SJSA1 (cell line): ENCODE results near the gene SPON2. TPM values are rescaled to one million over a fixed set of nuclear protein-coding genes. Genes with fewer than 3 reads are reported as not detected.
A peak's percentile ranks its signal among the peaks of the same experiment; 100 is the strongest.

Experiments
- DNase-seq, 2 experiments: peaks; one replicate each; pipeline ENCODE4 v3.0.0-alpha.2; 2015 to 2020; ENCODE audit warnings: low spot score in 2 of 2, low read depth in 1 of 2
- H3K27ac ChIP-seq: fragments of 250-450 bp; sonication (Bioruptor Pico); 2 replicates; pipeline ENCODE4 v1.5.1; 2020; ENCODE audit warnings: mild to moderate bottlenecking, moderate library complexity
- H3K27me3 ChIP-seq: fragments of 250-450 bp; sonication (Bioruptor Pico); replicated peaks from 2 replicates; pipeline ENCODE4 v1.5.1; 2020; ENCODE audit warnings: mild to moderate bottlenecking, moderate library complexity
- H3K36me3 ChIP-seq: fragments of 250-450 bp; sonication (Bioruptor Pico); 2 replicates; pipeline ENCODE4 v1.5.1; 2020; ENCODE audit warnings: mild to moderate bottlenecking
- H3K4me1 ChIP-seq: fragments of 250-450 bp; sonication (Bioruptor Pico); replicated peaks from 2 replicates; pipeline ENCODE4 v1.6.1; 2021; ENCODE audit warnings: mild to moderate bottlenecking
- H3K4me3 ChIP-seq: fragments of 250-450 bp; sonication (Bioruptor Pico); 2 replicates; pipeline ENCODE4 v1.5.1; 2020; ENCODE audit warnings: mild to moderate bottlenecking
- H3K9me3 ChIP-seq: fragments of 250-450 bp; sonication (Bioruptor Pico); replicated peaks from 2 replicates; pipeline ENCODE4 v1.5.1; 2020; ENCODE audit warnings: mild to moderate bottlenecking
- total RNA-seq: library from RNA; depleted of rRNA; stranded (reverse); fragments of >200 nt; shearing (Covaris generic); gene quantifications from 2 replicates; pipeline ENCODE4 v1.2.3, GENCODE V29; 2014

Gene SPON2
- total RNA-seq, 1 experiment from 2014 or later, result 0.16 TPM

DNA sequence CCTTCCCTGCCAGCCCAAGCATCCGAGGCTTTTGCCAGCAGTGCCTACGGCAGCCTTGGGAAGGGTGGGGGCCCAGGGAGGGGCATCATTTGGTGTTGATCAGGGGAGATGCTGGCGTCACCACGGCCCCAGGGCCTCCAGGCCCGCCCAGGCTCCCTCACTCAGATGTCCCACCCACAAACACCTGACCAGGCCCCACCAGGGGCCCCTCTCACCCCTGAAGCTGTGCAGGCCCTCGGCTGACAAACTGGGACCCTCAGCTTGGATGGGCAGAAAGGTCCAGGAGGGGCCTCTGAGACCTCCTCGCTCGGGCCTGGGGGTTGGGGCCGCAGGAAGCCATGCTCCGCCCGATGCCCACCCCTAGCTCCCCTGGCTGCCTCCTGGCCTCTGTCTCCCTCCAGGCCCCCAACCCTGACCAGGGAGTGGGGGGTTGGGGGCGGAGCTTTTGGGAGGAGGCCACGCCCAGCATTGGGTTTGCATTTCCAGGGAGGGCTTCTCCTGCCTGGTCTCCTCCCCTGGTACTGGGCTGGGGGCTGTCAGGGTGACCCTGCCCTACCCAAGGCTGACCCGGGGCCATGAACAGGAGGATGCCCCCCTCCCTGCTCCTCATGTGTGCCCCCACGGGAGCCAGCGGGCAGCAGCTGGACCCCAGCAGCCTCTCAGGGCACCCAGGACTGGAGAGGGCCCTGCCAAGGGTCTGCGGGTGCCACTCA lies 33.4 kb upstream of the SPON2 start:
- H3K36me3 ChIP-seq, result no peaks in the 10 kb centered on the region
- peak in 1 of 2 experiments; percentile 25 for DNase-seq
- H3K4me3 ChIP-seq, result no peak overlapping the region
- peaks cover 2% of the 10 kb centered on the region for H3K4me1 ChIP-seq
- H3K27me3 ChIP-seq, result no peaks in the 10 kb centered on the region
- no peak overlapping the region for H3K27ac ChIP-seq
- no peaks in the 10 kb centered on the region for H3K9me3 ChIP-seq

DNA sequence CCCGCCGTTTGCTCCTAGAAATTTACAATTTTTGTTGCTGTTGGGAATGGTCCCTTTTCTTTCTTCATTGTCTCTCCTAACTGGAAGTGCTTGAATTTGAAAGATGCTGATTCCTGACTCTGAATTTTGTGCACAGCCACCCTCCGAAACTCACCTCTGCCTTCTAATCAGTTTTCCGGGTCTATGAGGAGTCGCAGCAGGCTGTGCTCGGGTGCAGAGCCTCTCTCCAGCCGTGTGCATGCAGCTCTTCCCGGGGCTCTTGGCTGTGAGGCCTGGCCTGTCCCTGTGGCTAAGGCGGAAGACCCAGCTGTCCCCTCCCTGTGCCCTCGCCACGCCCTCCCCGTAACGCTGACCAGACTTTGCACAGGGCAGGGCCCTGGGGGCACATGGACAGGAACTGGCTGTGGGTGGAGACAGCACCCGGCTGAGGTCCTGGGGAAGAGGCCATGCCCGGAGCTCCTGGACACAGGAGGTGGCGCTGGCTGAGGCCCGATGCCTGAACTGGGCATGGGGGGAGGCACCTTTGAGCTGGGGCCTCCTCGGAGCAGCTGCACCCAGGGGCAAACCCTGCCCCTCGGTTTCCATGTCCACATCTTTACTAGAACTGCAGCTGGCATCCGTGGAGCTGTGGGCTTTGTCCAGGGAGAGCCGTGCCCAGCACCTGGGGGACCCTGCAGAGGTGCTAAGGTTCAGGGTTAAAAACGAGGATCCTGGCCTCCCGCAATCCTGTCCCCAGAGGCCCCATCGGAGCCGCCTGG lies 32.6 kb upstream of the SPON2 start:
- H3K27ac ChIP-seq, result no peak overlapping the region
- no peak overlapping the region for H3K4me3 ChIP-seq
- peaks cover 10% of the 10 kb centered on the region for H3K4me1 ChIP-seq
- no peaks in the 10 kb centered on the region for H3K9me3 ChIP-seq
- peak in 1 of 2 experiments; percentile 30 for DNase-seq
- H3K36me3 ChIP-seq, result no peaks in the 10 kb centered on the region
- H3K27me3 ChIP-seq, result no peaks in the 10 kb centered on the region

DNA sequence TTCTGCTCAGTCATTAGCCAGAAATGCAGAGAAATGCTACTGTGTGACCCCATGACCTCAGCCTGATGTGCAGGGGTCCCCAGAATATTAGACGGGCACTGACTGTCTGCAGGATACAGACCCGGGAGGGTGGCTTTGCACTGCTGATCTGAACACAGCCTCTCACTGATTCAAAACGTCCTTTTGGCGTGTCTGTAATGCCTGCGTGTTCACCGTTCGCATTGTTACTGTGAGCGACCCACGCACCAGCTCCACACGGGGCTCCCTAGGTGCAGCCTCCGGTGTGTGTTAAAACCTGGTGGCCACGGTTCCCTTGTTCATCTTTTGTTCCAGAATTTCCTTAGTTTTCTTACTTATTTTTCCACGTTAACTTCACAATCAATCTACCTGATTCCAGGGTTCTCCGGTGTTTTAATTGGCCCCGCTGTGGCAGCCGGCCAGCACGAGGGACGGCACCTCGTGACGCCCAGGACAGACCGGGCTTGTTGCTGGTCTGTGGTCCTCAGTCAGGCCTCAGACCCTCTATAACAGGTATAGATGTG lies 32.0 kb upstream of the SPON2 start:
- Histone ChIP-seq H3K27me3 (no peaks in the 10 kb centered on the region), H3K4me1 (peaks cover 10% of the 10 kb centered on the region), H3K36me3 (no peaks in the 10 kb centered on the region), H3K4me3 (no peak overlapping the region), H3K9me3 (no peaks in the 10 kb centered on the region), H3K27ac (no peak overlapping the region)
- DNase-seq, result no peak

DNA sequence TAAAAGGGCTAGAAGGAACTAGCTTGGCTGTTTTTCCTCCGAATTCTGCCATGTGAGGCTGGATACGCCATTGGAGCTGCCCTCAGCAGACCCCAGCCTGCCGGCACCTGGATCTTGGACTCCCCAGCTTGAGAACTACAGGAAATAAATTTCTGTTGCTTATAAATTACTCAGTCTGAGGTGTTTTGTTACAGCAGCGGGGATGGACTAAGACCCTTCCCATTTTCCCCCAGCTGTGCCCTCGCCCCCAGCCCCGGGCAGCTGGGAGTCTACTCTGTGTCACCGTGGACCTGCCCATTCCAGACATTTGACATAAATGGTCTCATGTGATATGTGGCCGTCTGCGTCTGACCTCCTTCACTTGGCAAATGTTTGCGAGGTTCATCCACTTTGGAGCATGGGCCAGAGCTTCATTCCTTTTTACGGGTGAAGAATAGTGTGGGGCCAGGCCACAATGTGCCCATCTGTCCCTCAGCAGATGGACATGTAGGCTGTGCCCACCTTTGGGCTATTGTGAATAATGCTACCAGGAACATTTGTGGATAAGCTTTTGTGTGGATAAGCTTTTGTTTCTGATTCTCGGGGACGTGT lies 30.7 kb upstream of the SPON2 start:
- Histone ChIP-seq H3K27ac (no peak overlapping the region), H3K4me3 (no peak overlapping the region), H3K36me3 (no peaks in the 10 kb centered on the region), H3K9me3 (no peaks in the 10 kb centered on the region), H3K27me3 (no peaks in the 10 kb centered on the region), H3K4me1 (peaks cover 10% of the 10 kb centered on the region)
- no peak for DNase-seq

DNA sequence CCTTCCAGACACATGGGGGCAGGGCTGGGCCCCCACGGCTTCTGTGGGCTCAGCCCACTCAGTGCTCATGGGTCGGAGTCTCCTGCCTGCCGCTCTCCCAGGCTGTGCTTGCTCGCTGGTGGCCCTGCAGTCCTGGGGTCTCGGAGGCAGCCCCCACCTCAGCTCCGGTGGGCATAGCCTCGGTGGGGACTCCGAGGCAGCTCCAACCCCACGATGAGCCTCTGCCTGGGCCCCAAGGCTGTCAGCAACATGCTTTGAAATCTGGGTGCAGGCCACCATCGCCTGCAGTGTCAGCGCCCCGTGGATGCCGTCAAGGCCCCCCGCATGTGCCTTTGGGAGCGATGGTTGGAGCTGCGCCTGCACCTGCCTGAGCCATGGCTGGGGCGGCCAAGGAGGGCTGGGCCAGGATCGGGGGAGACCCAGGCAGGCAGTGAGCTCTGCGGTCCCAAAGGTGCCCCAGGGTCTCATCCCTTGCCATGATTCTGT lies 30.2 kb upstream of the SPON2 start:
- no peaks in the 10 kb centered on the region for H3K27me3 ChIP-seq
- H3K36me3 ChIP-seq, result no peaks in the 10 kb centered on the region
- peaks cover 10% of the 10 kb centered on the region for H3K4me1 ChIP-seq
- H3K4me3 ChIP-seq, result no peak overlapping the region
- no peak overlapping the region for H3K27ac ChIP-seq
- DNase-seq, result no peak
- no peaks in the 10 kb centered on the region for H3K9me3 ChIP-seq

DNA sequence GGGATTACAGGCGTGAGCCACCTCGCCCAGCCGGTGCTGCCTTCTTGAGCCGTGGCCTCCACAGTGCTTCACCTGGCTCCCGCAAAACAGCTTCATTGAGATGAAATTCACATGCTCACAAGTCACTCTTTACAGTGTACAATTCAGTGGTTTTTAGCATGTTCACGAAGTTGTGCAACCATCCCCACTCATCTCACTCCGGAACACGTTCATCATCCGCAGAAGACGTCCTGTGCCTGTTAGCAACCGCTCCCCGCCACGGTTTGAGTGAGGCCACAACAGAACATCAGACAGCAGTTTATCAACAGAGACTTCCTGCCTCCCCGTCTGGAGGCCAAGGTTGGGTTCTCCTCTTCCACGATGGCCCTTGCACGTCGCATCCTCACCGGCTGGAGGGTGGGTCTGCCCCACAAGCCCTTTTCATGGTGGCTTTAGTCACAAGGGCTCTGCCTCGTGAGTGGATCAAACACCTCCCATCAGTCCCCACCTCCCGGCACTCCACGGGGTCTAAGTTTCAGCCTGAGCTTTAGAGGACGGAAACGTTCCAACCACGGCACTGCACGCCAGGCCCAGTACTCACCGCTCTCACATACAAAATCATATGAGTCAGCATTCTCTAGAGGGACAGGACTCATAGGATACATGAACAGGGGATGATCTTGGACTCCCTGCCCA lies 29.6 kb upstream of the SPON2 start:
- H3K27me3 ChIP-seq, result no peaks in the 10 kb centered on the region
- no peaks in the 10 kb centered on the region for H3K36me3 ChIP-seq
- no peak overlapping the region for H3K27ac ChIP-seq
- DNase-seq, result no peak
- H3K9me3 ChIP-seq, result no peaks in the 10 kb centered on the region
- H3K4me1 ChIP-seq, result peaks cover 10% of the 10 kb centered on the region
- H3K4me3 ChIP-seq, result no peak overlapping the region

DNA sequence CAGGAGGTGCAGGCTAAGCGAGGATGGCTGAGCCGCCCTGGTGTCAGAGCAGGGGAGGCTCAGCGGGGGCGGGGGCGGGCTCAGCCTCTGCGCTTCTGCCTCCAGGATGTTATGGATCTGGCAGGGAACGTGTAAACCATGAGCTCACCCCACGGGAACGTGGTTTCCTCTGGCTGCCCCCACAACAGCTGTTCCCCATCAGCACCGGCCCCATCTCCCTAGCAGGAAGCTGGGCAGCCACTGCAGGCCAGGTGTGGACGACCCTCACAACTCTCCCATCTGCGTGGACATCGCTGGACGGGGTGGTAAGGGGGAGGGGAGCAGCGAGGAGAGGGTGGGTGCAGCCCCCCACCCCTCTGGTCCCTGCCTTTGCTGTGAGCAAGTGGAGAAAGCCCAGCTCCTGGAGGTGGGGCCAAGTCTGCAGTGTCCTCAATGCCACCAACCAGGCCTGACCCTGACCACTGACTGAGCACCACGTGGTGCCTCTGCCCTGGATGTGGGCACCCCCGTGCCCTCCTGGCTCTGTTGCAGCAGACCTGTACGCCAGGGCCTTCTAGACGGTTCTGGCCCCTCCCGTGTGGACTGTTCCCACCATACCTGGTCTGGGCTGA lies 28.1 kb upstream of the SPON2 start:
- Histone ChIP-seq H3K4me3 (no peak overlapping the region), H3K27ac (no peak overlapping the region), H3K27me3 (no peaks in the 10 kb centered on the region), H3K4me1 (peaks cover 10% of the 10 kb centered on the region), H3K9me3 (no peaks in the 10 kb centered on the region), H3K36me3 (no peaks in the 10 kb centered on the region)
- peak; percentile 26 to 65 for DNase-seq

DNA sequence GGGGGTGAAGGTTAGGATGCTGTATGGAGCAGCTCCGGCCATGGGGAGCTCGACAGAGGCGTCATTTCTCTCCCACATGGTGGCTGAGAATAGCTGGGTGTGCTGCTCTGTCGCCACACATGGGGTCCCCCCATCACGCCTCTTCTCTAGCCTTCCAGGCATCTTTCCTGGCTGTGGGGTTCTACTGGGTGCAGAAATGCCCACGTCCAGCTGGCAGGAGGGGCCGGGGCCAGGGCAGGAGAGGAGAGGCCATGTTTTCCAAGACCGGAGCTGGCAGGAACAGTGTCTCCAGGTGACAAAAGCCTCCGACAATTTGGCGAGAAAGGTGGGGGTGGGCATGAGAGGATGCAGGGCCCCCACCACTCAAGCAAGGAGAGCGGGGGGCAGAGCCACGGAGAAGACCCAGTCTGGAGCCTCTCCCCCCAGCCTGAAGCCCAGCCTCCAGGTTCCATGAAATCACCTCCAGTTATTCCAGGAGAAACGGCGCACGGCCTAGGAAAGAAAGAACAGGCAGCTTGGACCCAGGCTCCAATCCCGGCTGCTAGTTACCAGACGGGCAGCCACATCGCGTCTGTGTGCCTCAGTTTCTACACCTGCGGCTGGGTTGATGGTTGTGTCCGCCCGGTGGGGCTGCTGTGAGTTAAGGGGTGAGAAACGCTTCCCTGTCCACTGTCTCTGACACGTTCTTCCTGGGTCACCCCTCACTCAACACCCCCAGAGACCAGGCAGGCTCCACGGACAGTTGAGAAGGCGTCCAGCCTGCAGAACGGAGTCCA lies 27.4 kb upstream of the SPON2 start:
- Histone ChIP-seq H3K27ac (no peak overlapping the region), H3K4me1 (peaks cover 10% of the 10 kb centered on the region), H3K36me3 (no peaks in the 10 kb centered on the region), H3K9me3 (no peaks in the 10 kb centered on the region), H3K4me3 (no peak overlapping the region), H3K27me3 (no peaks in the 10 kb centered on the region)
- DNase-seq, result peak in 1 of 2 experiments; percentile 25

DNA sequence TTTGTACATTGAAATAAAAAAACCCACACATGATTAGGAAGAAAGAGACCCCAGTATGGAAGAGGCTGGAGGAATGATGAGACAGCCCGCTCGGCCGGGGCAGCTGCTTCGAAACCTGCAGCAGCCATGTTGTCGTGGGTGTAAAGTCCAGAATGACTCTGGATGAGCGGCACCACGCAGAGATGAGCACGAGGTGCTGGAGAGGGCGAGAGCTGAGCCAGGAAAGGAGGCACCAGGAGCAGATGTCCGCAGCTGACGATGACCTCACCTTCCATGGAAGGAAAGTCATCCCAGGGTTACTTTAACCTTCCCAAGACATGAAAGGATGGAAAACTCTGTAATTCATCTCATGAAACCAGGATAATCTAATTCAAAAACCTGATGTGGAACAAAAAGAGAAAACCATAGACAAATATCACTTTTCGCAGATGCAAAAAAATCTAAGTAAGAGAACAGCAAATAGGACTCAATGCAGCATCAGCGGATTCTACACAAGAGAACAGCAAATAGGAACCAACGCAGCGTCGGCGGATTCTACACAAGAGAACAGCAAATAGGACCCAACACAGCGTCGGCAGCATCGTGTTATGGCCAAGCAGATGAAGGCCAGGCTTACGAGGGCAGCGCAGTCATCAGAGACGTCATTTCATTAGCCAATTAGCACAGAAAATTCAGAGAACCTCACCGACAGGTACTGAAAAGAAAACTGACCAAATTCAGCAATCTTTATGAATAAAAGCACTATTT lies 25.9 kb upstream of the SPON2 start:
- Histone ChIP-seq H3K9me3 (no peaks in the 10 kb centered on the region), H3K4me3 (no peak overlapping the region), H3K27me3 (no peaks in the 10 kb centered on the region), H3K36me3 (no peaks in the 10 kb centered on the region), H3K27ac (no peak overlapping the region), H3K4me1 (peaks cover 18% of the 10 kb centered on the region)
- no peak for DNase-seq

DNA sequence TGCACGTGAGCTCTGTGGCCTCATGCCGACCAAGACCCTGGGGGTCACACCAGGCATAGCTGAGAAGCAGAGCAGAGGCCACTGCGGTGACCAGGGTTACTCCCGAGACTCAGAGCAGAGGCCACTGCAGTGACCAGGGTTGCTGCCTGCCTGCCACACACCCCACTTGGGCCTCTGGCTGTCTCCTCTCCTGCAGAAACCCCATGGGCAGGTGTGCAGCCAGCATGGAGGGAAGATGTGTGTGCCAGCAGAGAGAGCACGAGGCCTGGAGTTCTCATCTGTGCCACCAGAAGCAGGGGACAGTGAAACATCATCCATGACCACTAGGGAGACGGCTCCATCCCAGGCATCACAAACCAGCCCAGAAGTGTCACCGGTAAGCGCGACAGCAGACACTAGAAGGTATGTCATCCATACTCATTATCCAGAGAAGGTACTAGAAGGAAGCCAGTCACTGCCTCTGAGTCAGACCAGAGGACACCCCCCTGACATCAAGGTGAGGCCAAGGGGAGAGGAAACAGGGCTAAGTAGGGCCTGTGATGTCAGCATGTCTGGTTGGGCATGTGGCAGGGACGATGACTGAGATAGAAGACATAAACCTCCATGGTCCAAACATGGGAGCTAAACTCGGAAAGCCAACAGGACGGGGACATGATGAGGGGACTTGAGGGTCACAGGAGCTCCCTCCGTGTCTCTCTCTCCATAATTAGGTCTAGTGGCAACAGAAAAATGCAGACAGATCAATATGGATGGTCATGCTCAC lies 24.2 kb upstream of the SPON2 start:
- Histone ChIP-seq H3K36me3 (no peaks in the 10 kb centered on the region), H3K4me3 (no peak overlapping the region), H3K9me3 (no peaks in the 10 kb centered on the region), H3K27me3 (no peaks in the 10 kb centered on the region), H3K27ac (no peak overlapping the region), H3K4me1 (peaks cover 32% of the 10 kb centered on the region)
- no peak for DNase-seq

DNA sequence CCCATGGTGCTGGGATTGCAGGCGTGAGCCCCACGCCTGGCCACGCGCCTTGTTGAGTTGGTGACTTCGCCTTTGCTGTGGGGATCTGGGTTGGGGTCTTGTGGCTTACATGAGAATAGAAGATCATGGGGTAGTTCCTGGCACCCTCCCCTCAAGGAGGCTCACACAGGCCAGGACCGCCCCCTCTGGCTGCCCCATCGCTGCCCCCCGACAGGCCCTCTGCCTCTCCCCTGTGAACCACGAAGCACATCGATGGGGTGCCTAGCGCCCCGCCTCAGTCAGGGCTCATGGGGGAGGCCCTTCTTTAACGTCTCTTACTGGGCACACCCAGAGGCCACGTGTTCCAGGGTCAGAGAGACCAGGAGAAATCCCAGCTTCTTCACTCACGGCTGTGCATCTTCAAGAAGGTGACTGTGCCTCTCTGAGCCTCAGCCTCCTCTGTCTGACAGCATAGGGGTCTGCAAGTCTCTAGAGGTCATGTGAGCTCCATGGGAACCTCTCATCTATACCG lies 23.6 kb upstream of the SPON2 start:
- H3K4me3 ChIP-seq, result no peak overlapping the region

More for the DNA sequence above, 23.6 kb upstream of the SPON2 start:
- DNase-seq, result no peak
- Histone ChIP-seq H3K27me3 (no peaks in the 10 kb centered on the region), H3K9me3 (no peaks in the 10 kb centered on the region), H3K27ac (no peak overlapping the region), H3K36me3 (no peaks in the 10 kb centered on the region), H3K4me1 (peaks cover 33% of the 10 kb centered on the region)
